ENCODE results near the gene AMD1. TPM values are rescaled to one million over a fixed set of nuclear protein-coding genes. Genes with fewer than 3 reads are reported as not detected.

AMD1 gene
- total and polyA plus RNA-seq, 4 experiments from 2014 or later = 53.6 to 63.8 (median 62.7) TPM

DNA sequence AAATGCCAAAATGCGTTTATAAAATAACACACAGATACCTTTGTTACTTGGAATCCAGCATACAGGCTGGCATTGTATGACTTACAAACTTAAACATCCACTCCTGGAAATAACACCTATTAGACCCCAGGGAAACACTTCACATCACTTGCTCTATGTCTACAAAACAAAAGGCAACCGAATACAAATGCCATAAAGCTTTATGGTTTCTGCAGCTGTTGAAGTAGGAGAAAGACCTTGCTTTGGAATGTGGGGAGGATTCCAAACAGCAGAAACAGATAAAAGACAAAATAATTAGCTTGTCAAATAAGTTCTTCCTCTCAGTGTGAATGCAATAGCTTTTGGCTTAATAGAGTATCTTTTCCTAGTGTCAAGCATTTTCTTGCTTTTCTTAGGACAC is 9.8 kb upstream of the AMD1 start:
- no peaks in the 10 kb centered on the region for H3K27me3 Mint-ChIP-seq
- ChIA-PET POLR2A (ENCODE audit: partially characterized antibody) (interaction anchor here (0.6 to 3.5 kb wide), 4 partner anchors 11 to 167 kb away, joined by 3 to 49 read pairs (median 14); partner anchors contain the start of genes AMD1 and CDK19), CTCF (ENCODE audit: partially characterized antibody) (interaction anchor here (2.0 to 2.5 kb wide), 2 partner anchors 14 to 49 kb away, joined by 5 to 15 read pairs; partner anchors contain the start of gene CDK19)
- no peak overlapping the region for H3K4me3 ChIP-seq (ENCODE audit: low read length in 2 of 2)
- DNase-seq = no peak
- H3K4me1 ChIP-seq (ENCODE audit: insufficient read depth, low read length) = peaks cover 10% of the 10 kb centered on the region
- peaks cover 3 to 8% (median 5%) of the 10 kb centered on the region in 4 donors for H3K4me1 Mint-ChIP-seq
- H3K4me3 Mint-ChIP-seq = no peak overlapping the region
- H3K9me3 ChIP-seq (ENCODE audit: control insufficient read depth in 1 of 2, low read length in 2 of 2) = no peaks in the 10 kb centered on the region
- no peaks in the 10 kb centered on the region for H3K36me3 ChIP-seq (ENCODE audit: insufficient read depth, low read length)
- H3K27ac ChIP-seq (ENCODE audit: low read depth, low read length) = no peak overlapping the region
- intact Hi-C loops (cut with micrococcal nuclease) = no loop called here
- H3K27ac Mint-ChIP-seq = no peak overlapping the region
- no peaks in the 10 kb centered on the region for H3K36me3 Mint-ChIP-seq
- H3K9me3 Mint-ChIP-seq = no peaks in the 10 kb centered on the region
- H3K27me3 ChIP-seq (ENCODE audit: insufficient read depth, low read length) = no peaks in the 10 kb centered on the region

DNA sequence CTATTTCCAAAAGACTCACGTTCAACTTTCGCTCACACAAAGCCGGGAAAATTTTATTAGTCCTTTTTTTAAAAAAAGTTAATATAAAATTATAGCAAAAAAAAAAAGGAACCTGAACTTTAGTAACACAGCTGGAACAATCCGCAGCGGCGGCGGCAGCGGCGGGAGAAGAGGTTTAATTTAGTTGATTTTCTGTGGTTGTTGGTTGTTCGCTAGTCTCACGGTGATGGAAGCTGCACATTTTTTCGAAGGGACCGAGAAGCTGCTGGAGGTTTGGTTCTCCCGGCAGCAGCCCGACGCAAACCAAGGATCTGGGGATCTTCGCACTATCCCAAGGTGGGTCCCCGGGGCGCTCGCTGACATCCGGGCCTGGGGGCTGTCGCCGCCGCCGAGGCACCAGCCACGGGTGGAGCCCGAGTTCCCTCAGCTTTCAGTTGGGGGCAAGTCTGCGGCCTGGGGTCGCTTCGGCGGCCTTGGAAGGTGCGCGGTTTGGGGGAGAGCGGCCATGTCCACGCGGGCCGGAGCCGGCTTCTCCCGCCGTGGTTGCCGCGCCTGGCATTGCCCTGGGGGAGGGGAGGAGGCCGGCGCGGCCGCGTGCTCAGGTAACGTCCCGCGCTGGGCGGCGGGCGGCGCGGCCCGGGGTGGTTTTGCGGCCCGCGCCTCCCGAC is 429 bp downstream of the AMD1 start:
- ChIA-PET CTCF (ENCODE audit: partially characterized antibody) (interaction anchor here (1.1 to 9.0 kb wide), 10 partner anchors 12 to 384 kb away, joined by 3 to 102 read pairs (median 6); partner anchors contain the start of genes CDK19, GTF3C6 and RPF2), POLR2A (ENCODE audit: partially characterized antibody) (interaction anchor here (0.6 to 8.7 kb wide), 50 partner anchors 8 to 1779 kb away, joined by 3 to 535 read pairs (median 5); partner anchors contain the start of genes CD164, CDC40, CDK19 and FAM229B)
- Mint-ChIP-seq H3K27ac (peak overlapping the region; percentile 94 to 100 (median 99)), H3K4me1 (peaks cover 36 to 59% (median 40%) of the 10 kb centered on the region in 4 donors), H3K36me3 (peaks cover 0 to 15% of the 10 kb centered on the region in 2 donors), H3K9me3 (peaks cover 0 to 5% (median 0%) of the 10 kb centered on the region in 8 donors), H3K27me3 (no peaks in the 10 kb centered on the region), H3K4me3 (peak overlapping the region; percentile 96 to 100 (median 99))
- Histone ChIP-seq H3K36me3 (ENCODE audit: insufficient read depth, low read length) (no peaks in the 10 kb centered on the region), H3K4me1 (ENCODE audit: insufficient read depth, low read length) (peaks cover 37% of the 10 kb centered on the region), H3K27ac (ENCODE audit: low read depth, low read length) (peak overlapping the region; percentile 87), H3K9me3 (ENCODE audit: control insufficient read depth in 1 of 2, low read length in 2 of 2) (no peaks in the 10 kb centered on the region), H3K27me3 (ENCODE audit: insufficient read depth, low read length) (no peaks in the 10 kb centered on the region), H3K4me3 (ENCODE audit: low read length in 2 of 2) (peak overlapping the region; percentile 44 to 87)
- intact Hi-C loops (cut with micrococcal nuclease) = loop anchor here (1.0 to 10.0 kb wide), 9 partner anchors 60 to 1492 kb away; partner anchors contain the start of genes CD164, CDK19, FAM229B and GTF3C6
- DNase-seq = no peak

GRCh38 chr6:110875548-110876169 is 1.1 kb downstream of the AMD1 start:
- Mint-ChIP-seq H3K4me1 (peaks cover 42 to 66% (median 46%) of the 10 kb centered on the region in 4 donors), H3K9me3 (peaks cover 0 to 5% (median 0%) of the 10 kb centered on the region in 8 donors), H3K4me3 (peak overlapping the region; percentile 89 to 99 (median 92)), H3K27ac (peak overlapping the region; percentile 89 to 96 (median 93)), H3K27me3 (no peaks in the 10 kb centered on the region), H3K36me3 (peaks cover 0 to 15% of the 10 kb centered on the region in 2 donors)
- H3K4me3 ChIP-seq (ENCODE audit: low read length in 2 of 2) = peak overlapping the region; percentile 59 to 87
- intact Hi-C loops (cut with micrococcal nuclease) = loop anchor here (2.0 to 10.0 kb wide), 4 partner anchors 379 to 1493 kb away; partner anchors contain the start of genes CD164, REV3L and WASF1
- no peaks in the 10 kb centered on the region for H3K27me3 ChIP-seq (ENCODE audit: insufficient read depth, low read length)
- CTCF ChIA-PET (ENCODE audit: partially characterized antibody) = interaction anchor here (0.6 to 9.0 kb wide), 11 partner anchors 11 to 696 kb away, joined by 3 to 102 read pairs (median 4); partner anchors contain the start of genes CDK19 and WASF1
- H3K36me3 ChIP-seq (ENCODE audit: insufficient read depth, low read length) = no peaks in the 10 kb centered on the region
- POLR2A ChIA-PET (ENCODE audit: partially characterized antibody) = interaction anchor here (0.7 to 8.7 kb wide), 28 partner anchors 10 to 1780 kb away, joined by 3 to 535 read pairs (median 9); partner anchors contain the start of genes CDC40, CDK19, FAM229B and GTF3C6
- H3K9me3 ChIP-seq (ENCODE audit: control insufficient read depth in 1 of 2, low read length in 2 of 2) = no peaks in the 10 kb centered on the region
- peak; percentile 70 to 85 (median 75) for DNase-seq
- H3K27ac ChIP-seq (ENCODE audit: low read depth, low read length) = peak overlapping the region; percentile 87
- H3K4me1 ChIP-seq (ENCODE audit: insufficient read depth, low read length) = peaks cover 44% of the 10 kb centered on the region

GRCh38 chr6:110876170-110876773 is 1.7 kb downstream of the AMD1 start:
- Histone ChIP-seq H3K4me3 (ENCODE audit: low read length in 2 of 2) (peak overlapping the region; percentile 59 to 87), H3K4me1 (ENCODE audit: insufficient read depth, low read length) (peaks cover 50% of the 10 kb centered on the region), H3K27ac (ENCODE audit: low read depth, low read length) (peak overlapping the region; percentile 87), H3K9me3 (ENCODE audit: control insufficient read depth in 1 of 2, low read length in 2 of 2) (no peaks in the 10 kb centered on the region), H3K27me3 (ENCODE audit: insufficient read depth, low read length) (no peaks in the 10 kb centered on the region), H3K36me3 (ENCODE audit: insufficient read depth, low read length) (no peaks in the 10 kb centered on the region)
- no peaks in the 10 kb centered on the region for H3K27me3 Mint-ChIP-seq
- peak overlapping the region; percentile 89 to 96 (median 93) for H3K27ac Mint-ChIP-seq
- peaks cover 45 to 72% (median 51%) of the 10 kb centered on the region in 4 donors for H3K4me1 Mint-ChIP-seq
- peaks cover 0 to 5% (median 0%) of the 10 kb centered on the region in 8 donors for H3K9me3 Mint-ChIP-seq
- ChIA-PET CTCF (ENCODE audit: partially characterized antibody) (interaction anchor here (0.6 to 9.0 kb wide), 10 partner anchors 9 to 697 kb away, joined by 3 to 102 read pairs (median 4); partner anchors contain the start of genes CDK19 and WASF1), POLR2A (ENCODE audit: partially characterized antibody) (interaction anchor here (0.7 to 8.7 kb wide), 19 partner anchors 10 to 1493 kb away, joined by 3 to 535 read pairs (median 22); partner anchors contain the start of genes CDK19, FAM229B, GTF3C6 and REV3L)
- peaks cover 0 to 15% of the 10 kb centered on the region in 2 donors for H3K36me3 Mint-ChIP-seq
- H3K4me3 Mint-ChIP-seq = peak overlapping the region; percentile 89 to 99 (median 92)
- intact Hi-C loops (cut with micrococcal nuclease) = loop anchor here (10.0 kb wide), 2 partner anchors 379 to 609 kb away; partner anchors contain the start of gene REV3L
- DNase-seq = peak; percentile 49 to 77 (median 59)

DNA sequence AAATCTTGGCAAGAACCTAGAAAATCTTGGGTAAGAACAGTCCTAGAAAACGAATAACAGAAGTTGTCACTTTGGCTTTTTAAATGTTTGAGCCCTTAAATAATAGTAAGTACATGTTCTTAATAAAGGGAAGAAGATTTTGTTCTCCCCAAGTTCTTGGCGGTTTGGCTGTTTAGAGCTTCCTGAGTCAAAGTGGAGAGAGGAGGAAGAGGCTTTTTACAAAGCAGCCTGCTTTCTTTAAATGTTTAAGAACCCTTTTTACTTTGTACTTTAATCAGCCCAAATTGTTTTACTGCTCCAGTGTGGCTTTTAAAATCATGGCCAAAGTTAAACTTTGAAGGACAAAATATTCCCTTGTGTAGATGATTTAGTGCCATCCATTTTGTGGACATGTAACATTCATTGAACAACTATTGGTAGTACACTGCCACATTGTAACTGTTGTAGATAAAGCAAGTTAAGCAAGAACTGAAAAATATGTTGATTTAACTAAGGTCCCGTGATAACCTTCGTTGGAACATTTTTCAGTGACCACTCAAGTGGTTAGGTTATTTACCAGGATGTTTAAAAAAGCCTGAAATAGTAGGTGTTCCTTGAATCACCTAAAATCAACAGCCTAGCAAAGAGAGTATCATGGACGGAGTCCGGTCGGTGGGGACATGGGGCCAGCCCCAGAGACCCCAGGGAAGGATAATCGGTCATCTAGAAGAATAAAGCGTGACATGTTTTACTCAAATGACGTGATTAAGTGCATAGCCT is 2.4 kb downstream of the AMD1 start:
- H3K27ac ChIP-seq (ENCODE audit: low read depth, low read length) = peak overlapping the region; percentile 87
- peak in 1 of 5 donors; percentile 16 for DNase-seq
- peak overlapping the region; percentile 89 to 99 (median 92) for H3K4me3 Mint-ChIP-seq
- intact Hi-C loops (cut with micrococcal nuclease) = loop anchor here (10.0 kb wide), 2 partner anchors 378 to 608 kb away; partner anchors contain the start of gene REV3L
- ChIA-PET CTCF (ENCODE audit: partially characterized antibody) (interaction anchor here (0.7 to 9.0 kb wide), 10 partner anchors 9 to 697 kb away, joined by 3 to 102 read pairs (median 5); partner anchors contain the start of genes CDK19 and WASF1), POLR2A (ENCODE audit: partially characterized antibody) (interaction anchor here (0.7 to 8.7 kb wide), 19 partner anchors 9 to 1494 kb away, joined by 3 to 535 read pairs (median 22); partner anchors contain the start of genes CDK19, FAM229B, GTF3C6 and REV3L)
- H3K4me1 ChIP-seq (ENCODE audit: insufficient read depth, low read length) = peaks cover 57% of the 10 kb centered on the region
- H3K27ac Mint-ChIP-seq = peak overlapping the region; percentile 89 to 96 (median 93)
- peaks cover 0 to 15% of the 10 kb centered on the region in 2 donors for H3K36me3 Mint-ChIP-seq
- H3K27me3 Mint-ChIP-seq = no peaks in the 10 kb centered on the region
- H3K36me3 ChIP-seq (ENCODE audit: insufficient read depth, low read length) = no peaks in the 10 kb centered on the region
- peak overlapping the region; percentile 59 to 87 for H3K4me3 ChIP-seq (ENCODE audit: low read length in 2 of 2)
- H3K4me1 Mint-ChIP-seq = peaks cover 46 to 79% (median 56%) of the 10 kb centered on the region in 4 donors
- H3K9me3 Mint-ChIP-seq = peaks cover 0 to 5% (median 0%) of the 10 kb centered on the region in 8 donors
- H3K27me3 ChIP-seq (ENCODE audit: insufficient read depth, low read length) = no peaks in the 10 kb centered on the region
- H3K9me3 ChIP-seq (ENCODE audit: control insufficient read depth in 1 of 2, low read length in 2 of 2) = no peaks in the 10 kb centered on the region

All from CD4-positive, alpha-beta memory T cell (primary cell).